GM12864 (cell line): Measurements from ENCODE around the gene POLR2E.

Experiments used
- DNase-seq: peaks from one replicate; pipeline ENCODE4 v3.0.0-alpha.2; 2011; ENCODE audit warnings: low read depth
- H3K4me3 ChIP-seq: 2 replicates; pipeline ENCODE4 v1.5.1; 2011; ENCODE audit warnings: mild to moderate bottlenecking, low read depth, low read length, control low read depth
- TF ChIP-seq, protein P1 (sequence below): IDR thresholded peaks from 2 replicates; pipeline ENCODE4 v1.5.1; 2011; ENCODE audit warnings: low read depth, mild to moderate bottlenecking, moderate library complexity, low read length, control low read depth, inconsistent platforms; ENCODE audit errors: missing control alignments

POLR2E gene

DNA sequence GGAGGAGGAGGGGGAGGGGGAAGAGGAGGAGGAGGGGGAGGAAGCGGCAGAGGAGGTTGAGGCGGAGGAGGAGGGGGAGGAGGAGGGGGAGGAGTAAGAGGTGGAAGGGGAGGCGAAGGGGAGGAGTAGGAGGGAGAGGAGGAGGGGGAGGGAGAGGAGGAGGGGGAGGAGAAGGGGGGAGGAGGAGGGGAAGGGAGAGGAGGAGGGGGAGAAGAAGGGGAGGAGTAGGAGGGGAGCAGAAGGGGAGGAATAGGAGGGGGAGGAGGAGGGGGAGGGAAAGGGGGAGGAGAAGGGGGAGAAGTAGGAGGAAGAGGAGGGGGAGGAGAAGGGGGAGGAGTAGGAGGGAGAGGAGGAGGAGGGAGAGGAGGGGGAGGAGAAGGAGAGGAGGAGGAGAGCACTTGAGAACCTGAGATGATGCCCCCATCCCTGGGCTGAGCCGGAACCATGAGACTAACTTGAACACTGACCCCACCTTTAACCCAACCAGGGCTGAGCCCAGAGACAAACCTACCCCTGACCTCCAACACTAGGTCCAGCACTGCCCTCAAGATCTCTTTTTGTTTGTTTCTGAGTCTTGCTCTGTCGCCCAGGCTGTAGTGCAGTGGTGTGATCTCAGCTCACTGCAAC lies 42.7 kb downstream of the POLR2E start:
- DNase-seq = no peak
- TF ChIP-seq, protein P1, sequence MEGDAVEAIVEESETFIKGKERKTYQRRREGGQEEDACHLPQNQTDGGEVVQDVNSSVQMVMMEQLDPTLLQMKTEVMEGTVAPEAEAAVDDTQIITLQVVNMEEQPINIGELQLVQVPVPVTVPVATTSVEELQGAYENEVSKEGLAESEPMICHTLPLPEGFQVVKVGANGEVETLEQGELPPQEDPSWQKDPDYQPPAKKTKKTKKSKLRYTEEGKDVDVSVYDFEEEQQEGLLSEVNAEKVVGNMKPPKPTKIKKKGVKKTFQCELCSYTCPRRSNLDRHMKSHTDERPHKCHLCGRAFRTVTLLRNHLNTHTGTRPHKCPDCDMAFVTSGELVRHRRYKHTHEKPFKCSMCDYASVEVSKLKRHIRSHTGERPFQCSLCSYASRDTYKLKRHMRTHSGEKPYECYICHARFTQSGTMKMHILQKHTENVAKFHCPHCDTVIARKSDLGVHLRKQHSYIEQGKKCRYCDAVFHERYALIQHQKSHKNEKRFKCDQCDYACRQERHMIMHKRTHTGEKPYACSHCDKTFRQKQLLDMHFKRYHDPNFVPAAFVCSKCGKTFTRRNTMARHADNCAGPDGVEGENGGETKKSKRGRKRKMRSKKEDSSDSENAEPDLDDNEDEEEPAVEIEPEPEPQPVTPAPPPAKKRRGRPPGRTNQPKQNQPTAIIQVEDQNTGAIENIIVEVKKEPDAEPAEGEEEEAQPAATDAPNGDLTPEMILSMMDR = no peak
- no peak overlapping the region for H3K4me3 ChIP-seq

DNA sequence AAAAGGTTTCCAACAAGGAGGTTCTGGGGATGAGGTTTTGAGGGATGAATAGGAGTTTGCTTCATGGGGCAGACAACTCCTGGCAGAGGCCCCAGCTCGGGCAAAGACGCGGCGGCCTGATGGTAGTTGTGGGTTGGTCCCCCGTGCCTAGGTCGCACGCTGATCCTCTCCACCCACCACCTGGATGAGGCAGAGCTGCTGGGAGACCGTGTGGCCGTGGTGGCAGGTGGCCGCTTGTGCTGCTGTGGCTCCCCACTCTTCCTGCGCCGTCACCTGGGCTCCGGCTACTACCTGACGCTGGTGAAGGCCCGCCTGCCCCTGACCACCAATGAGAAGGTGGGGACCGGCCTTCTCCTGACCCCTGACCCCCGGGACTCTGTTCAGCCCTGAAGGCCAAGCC lies 43.4 kb downstream of the POLR2E start:
- H3K4me3 ChIP-seq = no peak overlapping the region
- TF ChIP-seq, protein P1 = no peak
- DNase-seq = no peak

DNA sequence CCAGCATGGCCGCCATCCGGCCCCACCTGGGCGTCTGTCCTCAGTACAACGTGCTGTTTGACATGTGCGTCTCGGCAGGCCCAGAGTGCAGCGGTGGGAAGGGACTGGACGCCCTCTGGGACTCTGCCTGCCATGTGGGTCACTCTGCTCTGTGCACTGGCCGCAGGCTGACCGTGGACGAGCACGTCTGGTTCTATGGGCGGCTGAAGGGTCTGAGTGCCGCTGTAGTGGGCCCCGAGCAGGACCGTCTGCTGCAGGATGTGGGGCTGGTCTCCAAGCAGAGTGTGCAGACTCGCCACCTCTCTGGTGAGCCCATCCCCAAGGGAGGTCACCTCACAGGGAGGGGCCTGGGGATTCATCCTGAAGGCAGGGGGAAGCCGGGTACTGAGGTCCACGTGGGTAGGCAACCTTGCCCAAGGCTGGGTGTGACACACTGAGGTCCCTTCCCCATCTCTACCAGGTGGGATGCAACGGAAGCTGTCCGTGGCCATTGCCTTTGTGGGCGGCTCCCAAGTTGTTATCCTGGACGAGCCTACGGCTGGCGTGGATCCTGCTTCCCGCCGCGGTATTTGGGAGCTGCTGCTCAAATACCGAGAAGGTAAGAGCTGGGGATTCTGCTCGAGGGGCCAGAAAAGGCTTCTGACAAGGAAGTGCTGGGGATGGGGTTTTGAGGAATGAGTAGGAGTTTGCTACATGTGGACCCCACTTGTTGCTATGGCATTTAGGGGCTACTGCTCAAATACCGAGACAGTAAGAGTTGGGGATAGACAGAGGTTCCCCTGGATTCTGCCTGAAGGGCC lies 44.0 kb downstream of the POLR2E start:
- DNase-seq = no peak
- TF ChIP-seq, protein P1 = no peak
- H3K4me3 ChIP-seq = no peak overlapping the region

DNA sequence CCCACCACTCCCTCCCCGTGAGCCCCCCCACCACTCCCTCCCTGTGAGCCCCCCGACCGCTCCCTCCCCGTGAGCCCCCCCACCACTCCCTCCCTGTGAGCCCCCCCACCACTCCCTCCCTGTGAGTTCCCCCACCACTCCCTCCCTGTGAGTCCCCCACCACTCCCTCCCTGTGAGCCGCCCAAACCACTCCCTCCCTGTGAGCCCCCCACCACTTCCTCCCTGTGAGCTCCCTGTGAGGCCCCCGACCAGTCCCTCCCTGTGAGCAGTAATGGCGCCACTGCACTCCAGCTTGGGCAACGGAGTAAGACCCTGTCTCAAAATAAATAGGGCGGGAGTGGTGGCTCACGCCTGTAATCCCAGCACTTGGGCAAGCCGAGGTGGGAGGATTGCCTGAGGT lies 45.4 kb downstream of the POLR2E start:
- no peak for DNase-seq
- TF ChIP-seq, protein P1 = no peak
- no peak overlapping the region for H3K4me3 ChIP-seq

DNA sequence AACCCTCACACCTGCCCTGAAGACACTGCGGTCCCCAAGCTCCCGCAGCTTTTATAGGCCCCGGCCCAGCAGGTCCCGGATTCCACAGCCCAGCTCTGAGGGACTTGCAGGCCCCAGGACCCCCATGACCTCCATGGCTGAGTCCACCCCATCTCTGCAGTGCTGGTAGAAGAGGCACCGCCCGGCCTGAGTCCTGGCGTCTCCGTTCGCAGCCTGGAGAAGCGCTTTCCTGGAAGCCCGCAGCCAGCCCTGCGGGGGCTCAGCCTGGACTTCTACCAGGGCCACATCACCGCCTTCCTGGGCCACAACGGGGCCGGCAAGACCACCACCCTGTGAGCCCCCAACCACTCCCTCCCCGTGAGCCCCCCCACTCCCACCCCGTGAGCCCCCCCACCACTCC lies 46.1 kb downstream of the POLR2E start:
- DNase-seq = no peak
- no peak overlapping the region for H3K4me3 ChIP-seq
- TF ChIP-seq, protein P1 = no peak

DNA sequence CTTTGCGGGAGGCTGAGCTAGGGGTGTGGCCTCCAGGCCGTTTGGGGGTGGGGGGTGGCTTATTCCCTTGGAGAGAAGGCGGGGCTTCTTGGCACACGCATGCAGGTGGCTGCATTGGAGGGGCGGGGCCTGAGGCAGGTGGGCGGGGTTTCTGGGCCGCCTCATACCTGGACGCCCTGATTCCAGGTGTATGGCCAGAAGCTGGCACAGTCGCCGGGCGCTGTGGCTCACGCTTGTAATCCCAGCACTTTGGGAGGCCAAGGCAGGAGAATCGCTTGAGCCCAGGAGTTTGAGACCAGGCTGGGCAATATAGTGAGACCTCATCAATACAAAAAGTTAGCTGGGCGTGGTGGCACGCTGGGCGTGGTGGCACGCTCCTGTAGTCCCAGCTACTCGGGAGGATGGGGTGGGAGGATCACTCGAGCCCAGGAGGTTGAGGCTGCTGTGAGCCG lies 47.5 kb downstream of the POLR2E start:
- no peak for DNase-seq
- H3K4me3 ChIP-seq = no peak overlapping the region
- TF ChIP-seq, protein P1 = no peak
